ENCODE data around the gene CYSTM1.

DNA sequence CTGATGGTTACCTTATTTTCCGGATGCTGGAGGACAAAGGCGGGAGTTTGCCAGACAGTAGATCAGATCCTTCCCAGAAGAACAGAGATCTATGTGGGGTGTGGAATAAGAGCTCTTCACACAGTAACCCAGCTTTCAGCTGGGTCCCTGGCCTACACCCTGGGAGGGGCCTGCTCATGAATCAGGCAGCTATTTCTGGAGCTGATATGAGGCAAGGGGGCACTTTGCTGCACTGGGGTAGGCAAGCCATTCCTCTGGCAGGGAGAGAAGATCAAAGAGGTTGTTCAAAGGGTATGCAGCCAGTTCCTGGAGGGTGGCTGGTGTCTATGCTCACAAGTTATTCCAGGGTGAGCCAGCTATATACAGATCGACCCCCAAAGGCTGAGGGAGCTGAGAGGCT lies 48.6 kb downstream of the CYSTM1 start:
- TF ChIP-seq, protein P1, sequence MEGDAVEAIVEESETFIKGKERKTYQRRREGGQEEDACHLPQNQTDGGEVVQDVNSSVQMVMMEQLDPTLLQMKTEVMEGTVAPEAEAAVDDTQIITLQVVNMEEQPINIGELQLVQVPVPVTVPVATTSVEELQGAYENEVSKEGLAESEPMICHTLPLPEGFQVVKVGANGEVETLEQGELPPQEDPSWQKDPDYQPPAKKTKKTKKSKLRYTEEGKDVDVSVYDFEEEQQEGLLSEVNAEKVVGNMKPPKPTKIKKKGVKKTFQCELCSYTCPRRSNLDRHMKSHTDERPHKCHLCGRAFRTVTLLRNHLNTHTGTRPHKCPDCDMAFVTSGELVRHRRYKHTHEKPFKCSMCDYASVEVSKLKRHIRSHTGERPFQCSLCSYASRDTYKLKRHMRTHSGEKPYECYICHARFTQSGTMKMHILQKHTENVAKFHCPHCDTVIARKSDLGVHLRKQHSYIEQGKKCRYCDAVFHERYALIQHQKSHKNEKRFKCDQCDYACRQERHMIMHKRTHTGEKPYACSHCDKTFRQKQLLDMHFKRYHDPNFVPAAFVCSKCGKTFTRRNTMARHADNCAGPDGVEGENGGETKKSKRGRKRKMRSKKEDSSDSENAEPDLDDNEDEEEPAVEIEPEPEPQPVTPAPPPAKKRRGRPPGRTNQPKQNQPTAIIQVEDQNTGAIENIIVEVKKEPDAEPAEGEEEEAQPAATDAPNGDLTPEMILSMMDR (IDR thresholded peaks at IDR 0.05) = no peak
- no peak for TF ChIP-seq POLR2A (IDR thresholded peaks at IDR 0.05)
